ENCODE results near the gene TTYH2.
"Not testable (repeated sequence)": the region's sequence is repeated elsewhere in the genome, so short reads cannot be mapped to it uniquely, and the experiment has no call there.

Gene TTYH2, protein sequence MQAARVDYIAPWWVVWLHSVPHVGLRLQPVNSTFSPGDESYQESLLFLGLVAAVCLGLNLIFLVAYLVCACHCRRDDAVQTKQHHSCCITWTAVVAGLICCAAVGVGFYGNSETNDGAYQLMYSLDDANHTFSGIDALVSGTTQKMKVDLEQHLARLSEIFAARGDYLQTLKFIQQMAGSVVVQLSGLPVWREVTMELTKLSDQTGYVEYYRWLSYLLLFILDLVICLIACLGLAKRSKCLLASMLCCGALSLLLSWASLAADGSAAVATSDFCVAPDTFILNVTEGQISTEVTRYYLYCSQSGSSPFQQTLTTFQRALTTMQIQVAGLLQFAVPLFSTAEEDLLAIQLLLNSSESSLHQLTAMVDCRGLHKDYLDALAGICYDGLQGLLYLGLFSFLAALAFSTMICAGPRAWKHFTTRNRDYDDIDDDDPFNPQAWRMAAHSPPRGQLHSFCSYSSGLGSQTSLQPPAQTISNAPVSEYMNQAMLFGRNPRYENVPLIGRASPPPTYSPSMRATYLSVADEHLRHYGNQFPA

DNA sequence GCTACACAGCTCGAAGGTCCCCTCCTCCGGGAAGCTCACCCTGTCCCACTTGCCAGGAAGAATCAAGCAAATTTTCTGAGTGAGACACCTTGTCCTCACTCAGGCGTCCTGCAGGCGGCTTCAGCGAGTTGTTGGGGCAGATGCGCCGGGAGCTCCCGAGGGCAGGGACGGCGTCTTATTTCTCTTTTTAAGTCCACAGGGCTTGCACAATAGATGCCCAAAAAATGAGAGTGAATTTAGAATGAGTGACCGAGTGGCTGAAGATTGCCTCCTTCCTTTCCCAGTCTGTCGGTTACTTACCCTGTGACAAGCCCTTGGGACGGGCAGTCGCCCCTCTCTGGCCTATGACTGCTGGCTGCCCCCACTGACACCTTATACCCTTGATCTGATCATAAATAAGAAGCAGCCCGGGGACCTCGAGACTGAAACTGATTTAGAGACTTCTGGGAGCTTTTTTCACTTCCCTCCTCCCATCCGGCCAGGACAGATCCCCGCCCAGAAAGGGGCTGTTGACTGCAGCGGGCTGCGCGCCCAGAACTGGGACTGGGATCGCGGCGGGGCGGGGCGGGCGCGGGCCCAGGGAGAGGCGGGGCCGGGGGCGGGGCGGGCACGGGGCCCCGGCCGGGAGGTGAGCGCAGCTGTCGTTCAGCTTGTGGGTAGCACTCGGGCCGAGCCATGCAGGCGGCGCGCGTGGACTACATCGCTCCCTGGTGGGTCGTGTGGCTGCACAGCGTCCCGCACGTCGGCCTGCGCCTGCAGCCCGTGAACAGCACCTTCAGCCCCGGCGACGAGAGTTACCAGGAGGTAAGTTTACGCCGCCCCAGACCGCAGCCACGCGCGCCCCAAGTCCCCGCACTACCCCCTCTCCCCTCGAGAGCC is at the start of gene TTYH2:
TSS of gene TTYH2 (plus strand) at position 659 of the 879 bp plus-strand sequence. CDS start at position 676, 17 bp downstream.
- peak; percentile 36 to 42 for DNase-seq (ENCODE audit: low read depth in 2 of 2)

DNA sequence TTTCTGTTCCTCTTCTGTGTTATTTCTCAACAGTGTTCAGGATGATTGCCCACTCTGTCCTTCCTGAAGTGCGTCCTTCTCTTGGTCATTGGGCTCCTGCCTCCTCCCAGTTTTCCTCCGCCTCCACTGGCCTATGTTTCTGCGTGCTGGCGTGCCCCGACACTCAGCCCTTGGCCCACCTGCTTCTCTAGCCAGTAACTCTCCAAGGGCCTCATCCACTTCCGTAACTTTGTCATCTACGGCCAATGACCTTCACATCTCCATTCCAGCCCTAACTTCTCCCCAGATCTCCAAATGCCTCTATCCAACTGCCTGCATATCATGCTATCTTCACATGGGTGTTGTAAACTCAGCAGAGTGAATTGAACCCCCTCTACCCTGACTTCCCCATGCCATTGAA is 49.5 kb upstream of the TTYH2 start:
- DNase-seq (ENCODE audit: low read depth in 2 of 2): no peak

DNA sequence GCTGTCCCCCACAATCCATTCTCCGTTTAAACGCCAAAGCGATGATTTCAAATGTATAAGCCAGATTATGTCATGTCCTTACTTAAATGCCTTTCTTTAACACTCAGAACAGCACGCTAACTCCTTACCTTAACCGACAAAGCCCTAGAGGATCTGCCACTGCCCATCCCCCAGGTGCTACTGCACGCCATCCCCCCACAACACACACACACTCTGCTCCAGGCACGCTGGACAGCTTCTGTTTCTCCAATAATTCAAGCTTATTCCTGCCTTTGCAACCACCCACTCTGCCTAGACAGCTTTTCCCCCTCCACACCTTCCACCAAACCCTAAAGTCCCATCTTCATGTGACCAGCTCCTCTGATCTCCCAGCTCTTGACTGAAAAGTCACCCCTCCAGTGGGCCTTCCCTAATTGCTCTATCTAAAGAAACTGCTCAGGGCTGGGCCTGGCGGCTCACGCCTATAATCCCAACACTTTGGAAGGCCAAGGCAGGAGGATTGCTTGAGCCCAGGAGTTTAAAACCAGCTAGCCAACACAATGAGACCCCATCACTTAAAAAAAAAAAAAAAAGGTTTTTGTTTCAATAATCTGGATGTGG is 48.8 kb upstream of the TTYH2 start:
- DNase-seq (ENCODE audit: low read depth in 2 of 2): no peak

DNA sequence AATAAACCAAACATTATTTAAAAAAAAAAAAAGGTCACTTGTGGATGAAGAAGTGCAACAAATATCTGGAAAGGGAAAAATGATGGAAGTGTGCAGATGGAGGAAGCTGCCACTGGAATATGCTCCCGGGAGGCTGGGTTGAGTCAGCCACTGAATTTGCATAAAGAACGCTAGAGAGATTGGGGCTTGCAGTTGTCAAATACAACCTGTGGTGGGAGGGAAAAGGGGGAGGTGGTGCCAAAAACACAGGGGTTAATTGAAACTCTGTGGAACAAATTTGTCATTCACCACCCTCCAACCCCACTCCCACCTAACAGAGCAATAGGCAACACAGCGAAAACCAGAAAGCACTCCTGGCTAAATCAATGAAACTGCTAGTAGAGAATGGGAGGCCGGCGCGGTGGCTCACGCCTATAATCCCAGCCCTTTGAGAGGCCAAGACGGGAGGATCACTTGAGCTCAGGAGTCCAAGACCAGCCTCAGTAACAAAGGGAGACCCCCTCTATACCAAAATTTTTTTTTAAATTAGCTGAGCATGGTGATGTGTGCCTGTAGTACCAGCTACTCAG is 47.5 kb upstream of the TTYH2 start:
- DNase-seq (ENCODE audit: low read depth in 2 of 2): no peak

DNA sequence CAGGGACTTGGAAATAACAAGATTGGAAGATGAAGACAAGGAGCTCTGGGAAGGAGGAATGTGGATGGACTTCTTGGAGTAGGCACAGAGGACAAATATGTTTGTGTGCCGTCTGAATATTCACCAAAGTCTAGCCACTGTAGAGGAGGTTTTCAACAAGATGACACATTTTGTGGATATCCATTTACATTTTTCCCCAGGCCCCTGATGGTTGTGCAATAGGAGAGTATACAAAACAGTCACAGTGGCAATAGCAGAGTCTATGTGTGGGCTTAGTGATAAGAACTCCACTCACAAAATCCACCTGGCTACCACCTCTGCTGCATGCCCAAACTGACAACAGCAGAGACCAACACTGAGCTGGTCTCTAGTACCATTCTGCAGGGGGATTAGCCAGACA is 42.4 kb upstream of the TTYH2 start:
- no peak for DNase-seq (ENCODE audit: low read depth in 2 of 2)

DNA sequence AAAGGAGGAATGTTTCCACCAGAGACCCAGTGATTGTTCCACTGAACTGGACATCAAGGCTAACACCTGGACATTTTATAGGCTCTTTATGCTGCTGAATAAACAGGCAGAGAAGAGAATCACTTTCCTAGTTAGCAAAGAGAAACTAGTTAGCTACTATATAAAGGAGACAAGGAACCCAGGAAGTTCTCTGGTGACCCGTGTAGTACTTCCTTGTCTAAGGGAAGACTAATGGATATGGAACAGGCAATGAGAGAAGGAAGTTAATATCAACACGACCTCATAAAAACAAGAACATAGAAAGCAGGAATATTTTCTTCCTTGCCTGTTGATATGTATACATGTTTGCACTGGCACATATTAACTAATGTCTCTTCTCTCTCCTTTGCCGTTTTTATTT is 40.7 kb upstream of the TTYH2 start:
- DNase-seq (ENCODE audit: low read depth in 2 of 2): no peak

DNA sequence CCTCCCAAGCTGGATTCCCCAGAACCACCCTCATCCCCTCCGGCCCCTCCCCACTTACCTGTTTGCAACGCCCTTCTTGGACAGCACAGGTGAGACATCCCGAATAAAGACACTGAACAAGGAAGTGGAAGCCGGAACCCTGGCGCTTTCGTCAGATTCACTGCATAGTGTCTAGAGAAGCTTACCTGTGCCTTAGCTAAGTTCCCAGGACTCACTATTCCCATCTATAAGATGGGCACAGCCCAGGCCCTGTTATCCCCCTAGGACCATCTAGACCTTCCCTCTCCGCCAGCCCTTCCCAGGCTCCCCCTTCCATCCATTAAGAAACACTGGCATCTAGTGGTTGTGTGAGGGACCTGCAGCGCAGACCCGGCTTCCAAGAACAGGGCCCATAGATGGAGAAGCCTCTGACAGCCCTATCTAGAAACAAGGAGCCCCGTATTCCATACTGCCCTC is 36.8 kb upstream of the TTYH2 start:
- peak in 1 of 2 donors; percentile 14 for DNase-seq (ENCODE audit: low read depth in 2 of 2)

DNA sequence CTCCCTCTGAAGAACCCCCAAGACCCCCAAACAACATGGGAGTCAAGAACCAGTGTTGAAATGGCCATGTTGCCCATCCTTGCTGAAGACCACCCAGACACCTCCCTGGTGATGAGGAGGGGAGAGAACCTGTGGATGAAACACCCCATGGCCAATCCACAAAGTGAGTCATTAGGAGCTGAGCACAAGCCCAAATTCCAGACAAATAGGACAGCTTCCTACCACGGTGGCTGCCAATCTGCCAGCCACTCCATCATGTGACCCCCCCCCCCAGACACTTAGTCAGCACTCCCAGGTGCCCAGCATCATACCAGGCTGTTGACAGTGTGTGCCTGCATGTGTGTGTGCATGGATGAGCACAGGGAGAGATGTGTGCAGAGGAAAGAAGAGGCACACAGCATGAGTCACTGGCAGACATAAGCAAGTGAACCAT is 36.3 kb upstream of the TTYH2 start:
- DNase-seq (ENCODE audit: low read depth in 2 of 2): no peak

DNA sequence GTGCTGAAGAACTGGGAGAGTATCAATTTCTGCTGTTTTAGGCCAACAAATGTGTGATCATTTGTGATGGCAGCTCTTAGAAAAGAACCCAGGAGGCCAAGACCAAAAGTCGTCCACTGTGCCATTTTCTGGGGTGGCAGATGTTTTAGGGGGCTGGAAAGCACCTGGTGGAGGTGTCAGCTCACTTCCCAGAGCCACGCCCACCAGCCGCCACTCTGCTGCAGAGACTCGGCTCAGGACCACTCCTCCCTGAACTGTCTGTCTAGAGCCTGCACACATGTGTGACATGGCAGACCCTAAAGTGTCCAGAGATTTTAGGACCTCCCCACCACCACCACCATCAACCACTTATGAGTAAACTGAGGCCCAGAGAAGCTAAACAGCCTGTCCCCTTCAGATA is 33.8 kb upstream of the TTYH2 start:
- DNase-seq (ENCODE audit: low read depth in 2 of 2): no peak

DNA sequence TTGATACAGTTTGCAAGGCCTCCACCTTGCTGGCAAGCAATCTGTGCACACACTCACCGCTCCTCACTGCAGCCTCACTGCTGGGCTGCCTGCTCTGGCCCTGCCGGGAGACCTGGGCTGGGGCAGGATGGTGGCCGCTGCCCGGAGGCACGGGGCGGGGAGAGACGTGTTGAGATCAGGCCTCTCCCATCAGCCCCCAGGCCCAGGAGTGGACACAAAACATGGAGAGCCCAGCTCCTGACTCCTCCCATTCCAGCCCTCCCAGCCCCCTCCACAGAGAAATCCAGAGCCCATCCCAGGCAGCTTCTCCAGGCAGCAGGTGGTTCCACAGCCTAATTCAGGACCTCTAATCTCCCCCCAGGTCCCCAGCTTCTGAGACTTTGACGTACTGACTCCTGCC is 33.0 kb upstream of the TTYH2 start:
- no peak for DNase-seq (ENCODE audit: low read depth in 2 of 2)

DNA sequence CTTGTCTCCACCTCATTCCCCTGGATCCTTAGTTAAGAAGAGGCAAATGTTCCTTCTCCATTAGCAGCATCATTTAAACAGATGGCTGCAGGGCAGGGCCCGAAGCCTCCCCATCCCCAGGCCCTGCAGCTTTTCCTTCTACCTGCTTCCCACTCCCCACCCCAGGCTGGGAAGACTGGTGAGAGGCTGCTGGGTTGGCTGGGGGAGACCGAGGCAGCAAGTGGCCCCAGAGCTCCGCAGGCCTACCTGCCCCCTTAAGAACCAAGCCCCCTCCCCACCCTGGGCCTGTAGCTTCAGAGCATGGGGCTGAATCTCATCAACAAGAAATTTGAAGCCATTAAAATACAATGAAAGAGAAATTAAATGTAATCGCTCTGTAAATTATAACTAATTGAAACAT is 32.0 kb upstream of the TTYH2 start:
- DNase-seq (ENCODE audit: low read depth in 2 of 2): no peak

DNA sequence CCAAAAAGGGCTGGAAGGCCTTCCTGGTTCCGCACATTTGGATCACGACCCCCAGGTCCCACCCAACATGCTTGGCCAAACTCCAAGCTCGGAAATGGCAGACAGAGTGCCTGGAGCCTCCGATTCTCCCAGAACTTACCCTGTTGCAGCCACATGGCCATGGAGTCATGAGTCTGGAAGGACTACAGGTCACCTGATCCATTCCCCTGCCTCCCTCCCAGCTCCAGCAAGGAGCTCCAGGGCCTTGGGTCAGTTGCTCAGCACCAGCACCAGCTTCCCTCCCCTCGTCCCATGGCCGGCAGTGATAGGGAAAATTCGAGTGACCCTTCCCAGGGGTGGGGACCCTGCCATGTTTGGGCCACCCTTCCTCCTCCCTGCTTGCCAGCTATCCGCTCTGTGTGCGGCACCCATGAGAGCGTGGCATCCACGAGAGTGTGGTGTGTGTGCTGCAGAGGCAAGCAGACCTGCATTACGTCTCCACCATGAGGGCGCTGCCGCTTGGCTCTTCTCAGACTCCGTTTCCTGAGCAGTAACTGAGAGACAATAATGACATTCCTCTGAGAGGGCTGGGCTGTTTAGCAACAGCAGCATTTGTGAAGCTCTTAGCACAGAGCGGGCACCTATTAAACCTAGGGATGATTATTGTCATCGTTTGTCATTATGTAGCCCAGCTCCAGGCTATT is 31.2 kb upstream of the TTYH2 start:
- DNase-seq (ENCODE audit: low read depth in 2 of 2): no peak

DNA sequence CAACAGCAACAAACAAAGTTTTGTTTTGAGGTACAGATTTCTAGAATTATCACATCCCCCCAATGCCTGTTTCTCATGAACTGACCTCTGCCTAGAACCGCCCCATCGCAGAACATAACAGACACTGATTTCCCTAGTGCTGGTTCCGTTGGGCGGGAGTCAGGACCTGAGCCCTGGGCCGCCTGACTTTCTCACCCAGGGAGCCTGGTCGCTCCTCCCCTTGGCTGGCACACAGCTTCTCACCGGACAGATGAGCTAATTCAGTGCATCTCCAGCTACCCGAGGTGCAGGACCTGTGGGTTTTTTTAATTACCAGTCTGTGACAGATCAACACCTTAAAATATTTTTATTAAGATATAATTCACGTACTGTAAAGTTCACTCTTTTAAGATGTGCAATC is 30.0 kb upstream of the TTYH2 start:
- no peak for DNase-seq (ENCODE audit: low read depth in 2 of 2)

DNA sequence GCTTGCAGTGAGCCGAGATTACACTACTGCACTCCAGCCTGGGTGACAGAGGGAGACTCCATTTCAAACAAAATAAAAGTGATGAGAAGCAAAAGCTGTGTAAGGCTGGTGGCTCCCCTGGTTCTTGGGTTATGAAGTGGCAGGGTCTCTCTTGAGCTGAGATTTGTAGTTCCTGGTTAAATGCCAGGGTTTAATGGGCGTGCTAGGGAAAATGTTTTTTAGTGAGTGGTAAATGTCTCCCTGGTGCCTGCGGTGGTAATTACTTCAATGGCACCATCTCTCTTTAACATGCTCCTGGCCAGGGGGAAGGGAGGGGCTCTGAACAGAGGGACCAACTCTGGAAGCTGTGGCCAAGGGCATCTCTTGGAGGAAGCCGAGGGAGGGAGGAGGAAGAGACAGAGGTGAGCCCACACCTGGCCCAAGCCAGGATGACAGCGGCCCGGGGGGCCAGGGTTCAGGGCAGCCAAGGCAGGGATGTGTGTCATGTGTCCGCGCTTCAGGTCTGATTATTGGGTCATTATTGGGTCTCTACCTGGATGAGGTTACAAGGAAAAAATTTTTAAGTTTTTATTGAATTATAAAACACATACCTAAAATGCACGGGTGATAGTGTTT is 27.7 kb upstream of the TTYH2 start:
- DNase-seq (ENCODE audit: low read depth in 2 of 2): no peak

DNA sequence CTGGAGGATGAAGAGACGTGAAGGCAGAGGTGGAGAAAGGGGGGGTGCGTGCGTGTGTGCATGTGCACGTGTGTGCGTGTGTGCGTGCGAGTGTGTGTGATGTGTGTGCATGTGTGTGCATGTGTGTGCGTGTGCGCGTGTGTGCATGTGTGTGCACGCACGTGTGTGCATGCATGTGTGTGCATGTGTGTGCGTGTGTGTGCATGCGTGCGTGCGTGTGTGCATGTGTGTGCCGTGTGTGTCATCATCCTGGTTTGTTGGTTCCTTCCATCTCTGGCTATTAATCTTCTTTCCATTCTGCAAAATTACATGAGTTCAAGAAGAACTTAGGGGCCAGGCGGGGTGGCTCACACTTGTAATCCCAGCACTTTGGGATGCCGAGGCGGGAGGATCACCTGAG is 26.9 kb upstream of the TTYH2 start:
- DNase-seq (ENCODE audit: low read depth in 2 of 2): no peak

DNA sequence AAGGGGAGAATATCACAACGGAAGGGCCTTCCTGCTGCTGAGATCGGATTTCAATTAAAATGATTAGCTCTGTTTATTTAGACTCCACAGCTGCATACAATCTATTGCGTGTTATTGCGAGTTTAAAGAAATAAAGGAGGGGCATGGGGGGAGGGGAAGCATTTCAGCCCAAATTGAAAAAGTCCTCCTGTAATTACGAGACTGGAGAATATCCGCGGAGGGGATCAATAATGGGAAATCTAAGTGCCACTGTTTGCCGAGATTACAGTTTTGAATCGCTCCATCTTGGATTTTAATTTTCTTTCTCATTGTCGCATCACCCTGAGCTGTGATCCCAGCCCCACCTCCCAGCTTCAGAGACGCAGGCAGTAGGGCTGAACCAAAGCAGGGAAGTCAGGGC is 25.6 kb upstream of the TTYH2 start:
- DNase-seq (ENCODE audit: low read depth in 2 of 2): no peak

DNA sequence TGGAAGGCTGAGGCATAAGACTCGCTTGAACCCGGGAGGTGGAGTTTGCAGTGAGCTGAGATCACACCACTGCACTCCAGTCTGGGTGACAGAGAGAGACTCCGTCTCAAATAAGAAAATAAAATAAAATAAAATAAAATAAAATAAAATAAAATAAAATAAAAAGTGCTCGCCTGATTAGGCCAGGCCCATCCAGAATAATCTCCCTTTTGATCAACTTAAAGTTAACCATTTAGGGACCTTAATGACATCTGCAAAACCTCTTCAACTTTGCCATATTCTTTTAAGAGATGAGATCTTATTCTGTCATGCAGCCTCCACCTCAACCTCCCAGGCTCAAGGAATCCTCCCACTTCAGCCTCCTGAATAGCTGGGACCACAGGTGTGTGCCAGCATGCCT is 24.7 kb upstream of the TTYH2 start:
- DNase-seq (ENCODE audit: low read depth in 2 of 2): not testable (repeated sequence)

DNA sequence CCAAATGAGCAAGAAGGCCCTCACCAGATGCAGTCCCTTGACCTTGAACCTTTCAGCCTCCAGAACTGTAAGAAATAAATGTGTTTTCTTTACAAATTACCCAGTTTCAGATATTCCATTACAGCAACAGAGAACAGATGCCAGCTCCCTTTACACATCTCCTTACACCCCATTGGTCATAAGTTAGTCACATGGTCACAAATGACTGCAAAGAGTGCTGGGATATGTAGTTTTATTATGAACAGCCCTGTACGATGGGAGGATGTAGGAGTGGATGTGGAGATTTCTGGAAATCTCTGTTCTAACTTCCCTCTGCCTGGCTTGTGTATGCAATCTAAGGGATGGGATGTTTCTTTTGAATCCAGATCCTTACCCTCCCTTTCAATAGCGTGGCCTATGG is 23.2 kb upstream of the TTYH2 start:
- DNase-seq (ENCODE audit: low read depth in 2 of 2): no peak

DNA sequence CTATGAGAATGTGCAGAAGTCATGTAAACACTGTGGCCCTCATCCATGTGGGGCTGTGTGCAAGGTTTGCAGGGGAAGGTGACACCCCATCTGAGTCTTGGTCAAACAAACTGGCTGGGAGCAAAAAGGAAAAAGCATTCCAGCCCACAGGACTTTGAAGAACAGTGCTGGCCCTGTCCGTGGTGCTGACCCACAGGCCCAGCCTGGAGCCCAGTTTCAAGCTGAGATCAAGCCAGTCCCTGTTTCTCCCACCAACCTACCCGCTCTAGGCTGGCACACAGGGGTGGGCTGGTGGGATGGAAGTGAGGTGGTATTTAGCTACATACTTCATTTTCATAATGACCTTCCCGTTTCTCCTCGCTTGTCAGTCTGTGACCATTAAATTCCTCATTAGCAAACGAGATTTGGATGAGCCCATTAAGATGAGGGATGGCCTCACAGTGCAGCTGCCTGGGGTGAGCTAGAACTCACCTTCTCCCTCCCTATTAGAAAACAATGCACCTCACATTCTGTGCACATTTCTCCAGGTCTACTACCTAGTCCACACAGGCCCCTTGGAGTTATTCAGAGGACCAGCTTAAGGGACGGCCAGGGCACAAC is 22.5 kb upstream of the TTYH2 start:
- no peak for DNase-seq (ENCODE audit: low read depth in 2 of 2)
